Keratinocyte (primary cell): ENCODE measurements around the gene KLRC4. TPM values are rescaled to one million over a fixed set of nuclear protein-coding genes. Genes with fewer than 3 reads are reported as not detected.
"Not testable (repeated sequence)": the region's sequence is repeated elsewhere in the genome, so short reads cannot be mapped to it uniquely, and the experiment has no call there.

Experiments used
- DNase-seq: peaks from one replicate; pipeline ENCODE4 v3.0.0-alpha.2; 2011; ENCODE audit warnings: low read depth, missing footprints, low spot score
- FAIRE-seq: peaks from 2 replicates; lab custom pipeline; 2011; peaks lifted over from hg19 to GRCh38; lab: Jason Lieb, UNC
- H2AFZ ChIP-seq: 2 replicates; pipeline ENCODE4 v1.6.0; 2012; ENCODE audit warnings: low read length, control low read depth, inconsistent platforms; ENCODE audit not compliant: control insufficient read depth
- H3K27ac ChIP-seq: 2 replicates; pipeline ENCODE4 v1.5.1; 2011; ENCODE audit warnings: low read length; ENCODE audit not compliant: control insufficient read depth, insufficient read depth
- H3K27me3 ChIP-seq: 3 replicates; pipeline ENCODE4 v1.6.0; 2011; ENCODE audit warnings: low read length; ENCODE audit not compliant: control insufficient read depth, insufficient read depth; ENCODE audit errors: extremely low read depth
- H3K36me3 ChIP-seq, 2 experiments: 2 replicates in 1 of 2; 3 replicates in 1 of 2; pipeline ENCODE4 v1.5.1; 2011; ENCODE audit warnings: low read length in 2 of 2, mild to moderate bottlenecking in 1 of 2; ENCODE audit not compliant: control insufficient read depth in 2 of 2, insufficient read depth in 2 of 2; ENCODE audit errors: extremely low read depth in 1 of 2
- H3K4me1 ChIP-seq: 3 replicates; pipeline ENCODE4 v1.5.1; 2011; ENCODE audit warnings: low read length; ENCODE audit not compliant: control insufficient read depth, insufficient read depth; ENCODE audit errors: extremely low read depth
- H3K4me2 ChIP-seq: 3 replicates; pipeline ENCODE4 v1.6.0; 2011; ENCODE audit warnings: low read depth, low read length; ENCODE audit not compliant: control insufficient read depth, insufficient read depth; ENCODE audit errors: extremely low read depth
- H3K4me3 ChIP-seq, 3 experiments: fragments of 200-600 bp in 1 of 3; sonication (generic) in 1 of 3; 2 replicates in 2 of 3; 3 replicates in 1 of 3; pipeline ENCODE4 v1.5.1; 2011 to 2016; ENCODE audit warnings: low read length in 3 of 3, mild to moderate bottlenecking in 3 of 3, control low read depth in 2 of 3, inconsistent platforms in 1 of 3, low read depth in 1 of 3, mixed read lengths in 1 of 3, mixed run types in 1 of 3, moderate library complexity in 1 of 3; ENCODE audit not compliant: control insufficient read depth in 2 of 3, insufficient read depth in 2 of 3; ENCODE audit errors: extremely low read depth in 1 of 3
- H3K79me2 ChIP-seq: 2 replicates; pipeline ENCODE4 v1.6.0; 2012; ENCODE audit warnings: low read length; ENCODE audit not compliant: control insufficient read depth, insufficient read depth
- H3K9ac ChIP-seq: 3 replicates; pipeline ENCODE4 v1.6.0; 2011; ENCODE audit warnings: low read length; ENCODE audit not compliant: control insufficient read depth, insufficient read depth; ENCODE audit errors: extremely low read depth
- H3K9me1 ChIP-seq: 3 replicates; pipeline ENCODE4 v1.6.0; 2011; ENCODE audit warnings: low read length; ENCODE audit not compliant: control insufficient read depth, insufficient read depth; ENCODE audit errors: extremely low read depth
- H3K9me3 ChIP-seq: 2 replicates; pipeline ENCODE4 v1.5.1; 2012; ENCODE audit warnings: low read depth, low read length; ENCODE audit not compliant: control insufficient read depth
- H4K20me1 ChIP-seq: 3 replicates; pipeline ENCODE4 v1.6.0; 2011; ENCODE audit warnings: low read length; ENCODE audit not compliant: control insufficient read depth, insufficient read depth; ENCODE audit errors: extremely low read depth
- CTCF ChIP-seq, 3 experiments: IDR thresholded peaks in 1 of 3; conservative IDR thresholded peaks in 1 of 3; optimal IDR thresholded peaks in 1 of 3; 2 replicates in 2 of 3; 3 replicates in 1 of 3; pipeline versions ENCODE3 to v1.5.1; 2011; ENCODE audit warnings: low read length in 3 of 3, mild to moderate bottlenecking in 3 of 3, moderate library complexity in 2 of 3, control low read depth in 1 of 3, inconsistent platforms in 1 of 3; ENCODE audit not compliant: insufficient read depth in 2 of 3; ENCODE audit errors: extremely low read depth in 1 of 3
- EZH2 ChIP-seq: IDR thresholded peaks from one replicate; pipeline ENCODE4 v1.6.1; 2012; ENCODE audit warnings: inconsistent platforms, mild to moderate bottlenecking, low read length, moderate library complexity
- dilution Hi-C: fragments of 300-500 bp; cut with MboI; formaldehyde crosslinking; loops from one replicate; pipeline ENCODE4 v1.7.0; 2020; ENCODE audit warnings: low sequenced_read_pairs; ENCODE audit not compliant: extremely low pct_ligation_motif_present
- polyA plus RNA-seq, 5 experiments: library from polyadenylated mRNA; depleted of rRNA in 3 of 5; stranded (reverse) in 3 of 5; stranded (forward) in 1 of 5; unstranded in 1 of 5; fragments of >200 nt; gene quantifications; 1 replicate in 1 of 5; 2 replicates in 3 of 5; 3 replicates in 1 of 5; pipeline versions ENCODE4 v1.2.1 to v1.2.3, GENCODE V29; 2011 to 2012; ENCODE audit warnings: missing spikeins in 2 of 5, low read depth in 1 of 5, low replicate concordance in 1 of 5

KLRC4 gene
- polyA plus RNA-seq, 1 donor (not counting 4 experiments of a cell fraction or from before 2014, with no cell fraction given) = not detected

GRCh38 chr12:10394531-10395152, 14.9 kb downstream of the KLRC4 start:
- H3K36me3 ChIP-seq, H3K9me1 ChIP-seq, H4K20me1 ChIP-seq, H3K4me3 ChIP-seq, H3K79me2 ChIP-seq, dilution Hi-C loops, H3K27me3 ChIP-seq, H3K9me3 ChIP-seq, H3K9ac ChIP-seq, H3K4me2 ChIP-seq, DNase-seq, FAIRE-seq: not testable (repeated sequence)
- peak overlapping the region; percentile 74 for H2AFZ ChIP-seq
- H3K4me1 ChIP-seq = peaks cover 41% of the 10 kb centered on the region
- peak overlapping the region; percentile 92 for H3K27ac ChIP-seq

DNA sequence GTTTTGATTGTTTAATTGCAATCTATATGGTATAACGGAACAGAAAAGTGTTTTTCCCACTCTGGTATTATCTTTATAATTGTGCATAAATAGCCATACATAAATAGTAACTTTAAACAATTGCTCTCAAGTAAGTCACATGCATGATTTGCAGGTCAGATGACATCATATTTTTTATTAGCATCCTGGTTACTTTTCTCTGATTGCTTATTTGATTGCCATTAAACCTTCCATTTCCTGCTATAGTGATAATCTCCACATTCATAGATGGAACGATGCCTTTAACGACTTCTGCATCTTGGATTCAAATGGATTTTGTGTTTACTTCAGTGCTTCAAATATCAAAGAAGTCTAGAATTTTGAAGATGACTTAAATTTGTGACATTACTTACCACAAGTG, 16.3 kb downstream of the KLRC4 start:
- no peaks in the 10 kb centered on the region for H4K20me1 ChIP-seq
- no peak overlapping the region for H3K27ac ChIP-seq
- H3K9ac ChIP-seq = no peak overlapping the region
- FAIRE-seq (no peak), DNase-seq (no peak)
- dilution Hi-C loops = no loop called here
- no peaks in the 10 kb centered on the region for H3K79me2 ChIP-seq
- H3K9me1 ChIP-seq = no peaks in the 10 kb centered on the region
- no peak overlapping the region for H3K4me2 ChIP-seq
- TF ChIP-seq CTCF (optimal IDR thresholded peaks at IDR 0.05 in 1 of 3, IDR thresholded peaks at IDR 0.05 in 1 of 3, conservative IDR thresholded peaks at IDR 0.05 in 1 of 3; ENCODE audit: extremely low read depth in 1 of 3, insufficient read depth in 2 of 3, low read length in 3 of 3) = no peak
- H3K36me3 ChIP-seq = no peaks in the 10 kb centered on the region
- no peak overlapping the region for H3K4me3 ChIP-seq
- H3K9me3 ChIP-seq = no peaks in the 10 kb centered on the region
- peaks cover 41% of the 10 kb centered on the region for H3K4me1 ChIP-seq
- H3K27me3 ChIP-seq = no peaks in the 10 kb centered on the region
- H2AFZ ChIP-seq = no peak overlapping the region

DNA sequence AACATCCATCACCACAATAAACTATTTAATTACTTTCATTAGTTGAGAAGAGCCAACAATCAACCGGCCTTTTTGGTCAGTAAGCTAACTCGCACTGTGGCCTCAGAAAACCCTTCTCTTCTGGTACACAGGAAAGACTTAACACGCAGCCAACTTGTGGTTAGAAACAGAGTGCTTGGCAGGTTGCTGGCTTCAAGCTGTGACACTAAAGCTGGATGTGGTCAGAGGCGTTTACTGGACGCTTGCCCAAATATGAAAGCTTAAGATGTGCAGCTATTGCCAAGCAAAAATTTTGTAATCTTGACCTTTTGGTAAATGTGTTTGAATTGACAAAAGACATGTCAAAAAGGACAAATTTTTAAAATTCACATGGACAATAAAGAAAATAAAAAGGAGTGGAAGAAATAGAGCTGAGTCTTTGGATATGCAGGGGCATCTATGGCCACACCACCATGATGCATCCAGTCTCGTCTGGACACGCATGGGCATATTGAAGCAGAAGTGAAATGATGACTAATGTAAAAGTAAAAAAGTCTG, 17.1 kb downstream of the KLRC4 start:
- TF ChIP-seq CTCF (optimal IDR thresholded peaks at IDR 0.05 in 1 of 3, IDR thresholded peaks at IDR 0.05 in 1 of 3, conservative IDR thresholded peaks at IDR 0.05 in 1 of 3; ENCODE audit: extremely low read depth in 1 of 3, insufficient read depth in 2 of 3, low read length in 3 of 3) = no peak
- TF ChIP-seq EZH2 = no peak
- Histone ChIP-seq H2AFZ (no peak overlapping the region), H3K9me1 (no peaks in the 10 kb centered on the region), H3K9ac (no peak overlapping the region), H3K36me3 (no peaks in the 10 kb centered on the region), H3K79me2 (no peaks in the 10 kb centered on the region), H3K4me3 (peak overlapping the region in 2 of 3 experiments; percentile 10 to 32), H3K9me3 (no peaks in the 10 kb centered on the region), H3K27me3 (no peaks in the 10 kb centered on the region), H3K4me1 (peaks cover 41% of the 10 kb centered on the region), H3K27ac (peak overlapping the region; percentile 53), H4K20me1 (no peaks in the 10 kb centered on the region), H3K4me2 (peak overlapping the region; percentile 68)
- peak; percentile 58 for DNase-seq
- peak; percentile 94 for FAIRE-seq
- dilution Hi-C loops = no loop called here

GRCh38 chr12:10390991-10391390, 18.6 kb downstream of the KLRC4 start:
- peaks cover 43% of the 10 kb centered on the region for H3K4me1 ChIP-seq
- H3K27ac ChIP-seq, H3K9ac ChIP-seq, H3K9me3 ChIP-seq, FAIRE-seq, H3K79me2 ChIP-seq, H3K27me3 ChIP-seq, H3K4me3 ChIP-seq, H3K36me3 ChIP-seq, DNase-seq, H3K9me1 ChIP-seq, H4K20me1 ChIP-seq, H2AFZ ChIP-seq, dilution Hi-C loops, H3K4me2 ChIP-seq: not testable (repeated sequence)
